Peyer's patch (tissue), 4 donors: ENCODE results near the gene DTWD2. TPM values are rescaled to one million over a fixed set of nuclear protein-coding genes. Genes with fewer than 3 reads are reported as not detected.

ENCODE experiments used
- DNase-seq, 3 donors: peaks; one replicate each; pipeline ENCODE4 v3.0.0-alpha.2; 2017 to 2019
- H3K27ac ChIP-seq, 4 donors: fragments of 200-600 bp; sonication (generic); one replicate each; pipeline ENCODE4 v1.5.1; 2016 to 2019
- H3K27me3 ChIP-seq, 2 donors: fragments of 200-600 bp; sonication (generic); one replicate each; pipeline ENCODE4 v1.5.1; 2019
- H3K36me3 ChIP-seq, 3 donors: fragments of 200-600 bp; sonication (generic); one replicate each; pipeline ENCODE4 v1.5.1; 2016 to 2019
- H3K4me1 ChIP-seq, 4 donors: fragments of 200-600 bp; sonication (generic); one replicate each; pipeline ENCODE4 v1.5.1; 2016 to 2019
- H3K4me3 ChIP-seq, 4 donors: fragments of 200-600 bp; sonication (generic); 1 replicate in 3 of 4; 2 replicates in 1 of 4; pipeline ENCODE4 v1.5.1; 2016 to 2019; ENCODE audit warnings: mild to moderate bottlenecking in 1 of 4
- H3K9me3 ChIP-seq, 4 donors: fragments of 200-600 bp; sonication (generic); one replicate each; pipeline ENCODE4 v1.5.1; 2016 to 2019; ENCODE audit warnings: mild to moderate bottlenecking in 1 of 4
- CTCF ChIP-seq, 6 experiments: fragments of 450-650 bp in 4 of 6; fragments of 200-600 bp in 2 of 6; sonication (generic) in 1 of 6; IDR thresholded peaks; one replicate each; pipeline ENCODE4 v1.5.1; 2017 to 2019; ENCODE audit warnings: antibody characterized with exemption in 6 of 6, mild to moderate bottlenecking in 3 of 6, moderate library complexity in 1 of 6
- POLR2A ChIP-seq, 2 donors: fragments of 450-650 bp; IDR thresholded peaks; one replicate each; pipeline ENCODE4 v1.5.1; 2017; ENCODE audit warnings: antibody characterized with exemption in 2 of 2, mild to moderate bottlenecking in 2 of 2, moderate library complexity in 2 of 2
- total RNA-seq, 4 donors: library from RNA; depleted of rRNA; stranded (reverse); fragments of >200 nt; gene quantifications; one replicate each; pipeline ENCODE4 v1.1.0, GENCODE V29; 2016

Gene DTWD2
- total RNA-seq, 4 donors from 2014 or later = 9.9 to 15.6 (median 11.3) TPM

- no peak for TF ChIP-seq CTCF (IDR thresholded peaks at IDR 0.05)
- no peak for TF ChIP-seq POLR2A (IDR thresholded peaks at IDR 0.05)
- no peak overlapping the region for H3K27ac ChIP-seq
- no peaks in the 10 kb centered on the region for H3K27me3 ChIP-seq
- no peaks in the 10 kb centered on the region for H3K9me3 ChIP-seq
- H3K4me3 ChIP-seq = no peak overlapping the region
- no peak for DNase-seq
- no peaks in the 10 kb centered on the region for H3K36me3 ChIP-seq
- H3K4me1 ChIP-seq = no peaks in the 10 kb centered on the region
Observed at GRCh38 chr5:118806571-118806970, 181.8 kb downstream of the DTWD2 start.

GRCh38 chr5:118802335-118802734 lies 186.0 kb downstream of the DTWD2 start:
- Histone ChIP-seq H3K4me1 (no peaks in the 10 kb centered on the region), H3K27me3 (no peaks in the 10 kb centered on the region), H3K4me3 (no peak overlapping the region), H3K27ac (no peak overlapping the region), H3K9me3 (no peaks in the 10 kb centered on the region), H3K36me3 (no peaks in the 10 kb centered on the region)
- TF ChIP-seq CTCF (IDR thresholded peaks at IDR 0.05) (no peak), POLR2A (IDR thresholded peaks at IDR 0.05) (no peak)
- no peak for DNase-seq

- TF ChIP-seq POLR2A (IDR thresholded peaks at IDR 0.05) = no peak
- no peak for TF ChIP-seq CTCF (IDR thresholded peaks at IDR 0.05)
- H3K27ac ChIP-seq = no peak overlapping the region
- no peaks in the 10 kb centered on the region for H3K36me3 ChIP-seq
- no peak for DNase-seq
- H3K4me1 ChIP-seq = no peaks in the 10 kb centered on the region
- no peak overlapping the region for H3K4me3 ChIP-seq
- no peaks in the 10 kb centered on the region for H3K9me3 ChIP-seq
- H3K27me3 ChIP-seq = no peaks in the 10 kb centered on the region
Observed at GRCh38 chr5:118796081-118796480, 192.3 kb downstream of the DTWD2 start.

- TF ChIP-seq POLR2A (IDR thresholded peaks at IDR 0.05) (no peak), CTCF (IDR thresholded peaks at IDR 0.05) (no peak)
- H3K36me3 ChIP-seq = no peaks in the 10 kb centered on the region
- no peaks in the 10 kb centered on the region for H3K4me1 ChIP-seq
- H3K4me3 ChIP-seq = no peak overlapping the region
- H3K9me3 ChIP-seq = no peaks in the 10 kb centered on the region
- no peak for DNase-seq
- no peak overlapping the region for H3K27ac ChIP-seq
- no peaks in the 10 kb centered on the region for H3K27me3 ChIP-seq
Observed at GRCh38 chr5:118794281-118794680, 194.1 kb downstream of the DTWD2 start.

- H3K27me3 ChIP-seq = no peaks in the 10 kb centered on the region
- no peaks in the 10 kb centered on the region for H3K36me3 ChIP-seq
- no peak overlapping the region for H3K4me3 ChIP-seq
- H3K27ac ChIP-seq = no peak overlapping the region
- no peaks in the 10 kb centered on the region for H3K9me3 ChIP-seq
- DNase-seq = no peak
- TF ChIP-seq CTCF (IDR thresholded peaks at IDR 0.05) (no peak), POLR2A (IDR thresholded peaks at IDR 0.05) (no peak)
- H3K4me1 ChIP-seq = no peaks in the 10 kb centered on the region
Observed at GRCh38 chr5:118793652-118794051, 194.7 kb downstream of the DTWD2 start.

GRCh38 chr5:118793091-118793490 lies 195.3 kb downstream of the DTWD2 start:
- Histone ChIP-seq H3K27ac (no peak overlapping the region), H3K36me3 (no peaks in the 10 kb centered on the region), H3K4me3 (no peak overlapping the region), H3K4me1 (no peaks in the 10 kb centered on the region), H3K9me3 (no peaks in the 10 kb centered on the region), H3K27me3 (no peaks in the 10 kb centered on the region)
- DNase-seq = no peak
- TF ChIP-seq CTCF (IDR thresholded peaks at IDR 0.05) (no peak), POLR2A (IDR thresholded peaks at IDR 0.05) (no peak)
